Astrocyte of the hippocampus (primary cell): ENCODE results near the gene CXCL5.
A peak's percentile ranks its signal among the peaks of the same experiment; 100 is the strongest.
"Not testable (repeated sequence)": the region's sequence is repeated elsewhere in the genome, so short reads cannot be mapped to it uniquely, and the experiment has no call there.

Experiments used
- DNase-seq: peaks from one replicate; pipeline ENCODE4 v3.0.0; 2011; ENCODE audit warnings: low read depth, low spot score

Gene CXCL5

DNA sequence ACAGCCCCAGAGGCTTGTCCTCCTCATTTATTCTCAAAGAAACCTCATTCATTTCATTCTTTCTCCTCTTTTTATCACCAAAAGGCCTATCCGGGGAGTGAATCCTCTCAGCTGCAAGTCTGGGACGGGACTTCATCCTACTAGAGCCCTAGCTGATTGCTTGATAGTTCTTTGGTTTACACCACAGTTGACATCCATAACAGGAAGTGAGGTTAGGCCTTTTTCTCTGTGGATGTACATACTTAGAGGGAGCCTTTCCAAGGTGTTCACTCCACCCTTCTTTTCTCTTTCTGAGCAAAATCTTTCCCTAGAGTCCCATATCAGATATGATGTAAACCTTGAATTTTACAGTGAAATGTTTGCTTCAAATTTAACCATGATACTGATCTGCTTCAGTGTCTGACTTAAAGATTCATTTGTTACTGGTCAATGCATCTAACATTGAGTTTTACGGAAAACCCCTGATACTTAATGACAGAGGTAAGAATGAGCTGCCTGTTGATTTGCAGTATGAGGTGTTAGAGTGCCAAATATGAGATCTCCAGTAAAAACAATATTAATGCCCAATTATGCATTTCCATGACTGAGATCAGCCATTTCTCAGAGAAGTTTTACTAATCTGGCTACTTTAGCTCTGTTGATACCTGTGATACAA is 16.8 kb upstream of the CXCL5 start:
- DNase-seq = no peak

DNA sequence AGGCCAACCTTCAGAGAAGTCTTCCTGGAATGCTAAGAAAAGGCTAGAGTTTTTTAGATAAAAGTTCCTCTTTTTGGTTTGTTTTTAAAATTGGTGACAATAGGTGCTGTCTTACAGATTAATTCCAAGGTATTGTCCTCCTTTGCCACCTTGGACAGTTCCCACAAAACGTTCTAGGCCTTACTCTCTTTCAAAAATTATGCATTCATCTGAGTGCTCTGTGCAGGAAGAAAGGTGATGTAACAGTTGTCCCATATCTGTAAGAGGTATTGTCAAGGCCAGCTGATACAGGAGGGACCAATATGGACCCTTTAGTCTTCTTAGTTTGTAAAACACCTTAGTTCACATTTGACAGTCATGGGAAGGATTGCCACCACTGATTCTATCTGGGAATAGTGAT is 15.9 kb upstream of the CXCL5 start:
- peak; percentile 26 for DNase-seq

DNA sequence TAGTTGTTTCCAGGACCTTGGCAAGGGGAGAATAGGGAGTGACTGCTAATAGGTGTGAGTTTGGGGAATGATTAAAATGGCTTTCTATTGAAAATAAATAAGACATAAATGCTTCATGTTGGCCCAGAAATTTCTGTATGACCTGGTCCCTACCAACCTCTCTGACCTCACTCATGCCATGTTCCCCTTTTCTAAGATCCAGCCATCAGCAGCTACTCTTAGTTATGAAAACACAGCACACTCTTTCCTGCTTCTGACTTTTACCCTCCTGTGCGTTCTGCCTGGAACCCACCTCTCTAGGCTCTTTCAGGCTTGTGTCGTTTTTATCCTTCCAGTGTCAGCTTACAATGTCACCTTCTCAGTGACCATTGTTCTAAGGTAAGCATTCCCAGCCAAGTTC is 14.8 kb upstream of the CXCL5 start:
- no peak for DNase-seq

DNA sequence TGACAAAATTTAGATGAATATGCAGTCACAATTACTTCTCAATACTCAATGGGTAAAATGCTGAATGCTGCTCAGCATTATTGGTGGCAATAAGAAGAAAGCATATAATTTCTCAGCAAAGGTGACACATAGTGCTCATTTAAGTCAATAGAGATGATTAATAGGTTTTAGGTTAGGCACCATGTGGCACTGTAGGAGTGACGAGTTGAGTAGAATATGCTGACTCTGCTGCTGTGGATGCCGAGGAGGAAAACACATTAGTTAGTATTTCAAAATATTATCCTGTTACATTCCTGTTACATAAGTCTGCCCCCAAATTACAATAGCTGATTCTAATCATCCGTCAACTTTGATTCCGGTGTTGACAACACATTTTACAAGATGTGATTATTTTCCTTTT is 13.7 kb upstream of the CXCL5 start:
- DNase-seq = no peak

DNA sequence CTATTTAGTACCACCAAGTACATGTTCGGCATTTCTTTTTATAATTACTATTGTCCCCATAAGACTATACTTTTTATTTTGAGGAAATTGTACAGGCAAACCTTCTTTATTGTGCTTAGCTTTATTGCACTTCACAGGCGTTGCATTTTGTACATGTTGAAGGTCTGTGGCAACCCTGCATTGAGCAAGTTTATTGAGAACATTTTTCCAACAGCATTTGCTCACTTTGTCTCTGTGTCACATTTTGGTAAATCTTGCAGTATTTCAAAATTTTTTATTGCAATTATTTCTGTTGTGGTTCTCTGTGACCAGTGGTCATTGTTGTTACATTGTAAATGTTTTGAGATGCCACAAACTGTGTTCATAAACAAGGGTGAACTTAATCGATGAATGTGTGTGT is 10.8 kb upstream of the CXCL5 start:
- no peak for DNase-seq

DNA sequence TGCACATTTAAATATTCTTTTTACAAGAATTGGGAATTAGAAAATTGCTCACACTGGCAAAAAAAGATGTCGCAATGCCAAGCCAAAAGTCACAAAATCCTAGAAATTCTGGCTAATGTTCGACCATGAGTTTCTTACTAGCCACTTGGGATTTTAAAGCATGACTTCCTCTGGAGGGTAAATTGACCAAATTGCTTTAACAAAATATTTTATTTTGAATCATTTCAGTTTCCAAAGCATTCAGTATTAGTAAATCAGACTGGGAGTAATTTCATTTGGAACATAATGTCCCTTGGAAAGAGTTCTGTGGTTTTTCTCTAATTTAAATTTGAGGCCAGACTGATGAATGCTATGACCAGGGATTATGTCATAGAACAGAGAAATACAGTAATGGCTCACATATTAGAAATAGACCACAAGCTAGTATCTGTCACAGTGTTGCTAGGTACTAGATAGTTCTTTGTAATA is 7.6 kb upstream of the CXCL5 start:
- DNase-seq = peak; percentile 56

DNA sequence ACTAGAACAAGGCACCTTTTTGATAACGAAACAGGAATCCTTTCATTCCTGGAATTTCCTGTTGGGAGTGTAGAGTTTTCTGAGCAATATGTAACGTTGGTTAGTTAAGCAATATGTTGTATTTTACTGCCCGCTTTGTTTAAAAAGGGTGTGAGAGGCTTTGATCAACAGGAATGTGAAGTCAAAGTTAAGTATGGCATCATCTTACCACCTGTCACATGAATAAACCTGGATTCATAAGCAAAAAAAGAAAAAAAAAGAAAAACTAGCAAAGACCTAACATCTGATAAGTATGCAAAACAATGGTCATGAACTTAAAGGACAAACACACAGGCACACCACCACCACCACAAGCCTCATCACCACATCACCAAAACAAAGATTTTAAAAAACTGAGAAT is 7.1 kb upstream of the CXCL5 start:
- DNase-seq = peak; percentile 11

DNA sequence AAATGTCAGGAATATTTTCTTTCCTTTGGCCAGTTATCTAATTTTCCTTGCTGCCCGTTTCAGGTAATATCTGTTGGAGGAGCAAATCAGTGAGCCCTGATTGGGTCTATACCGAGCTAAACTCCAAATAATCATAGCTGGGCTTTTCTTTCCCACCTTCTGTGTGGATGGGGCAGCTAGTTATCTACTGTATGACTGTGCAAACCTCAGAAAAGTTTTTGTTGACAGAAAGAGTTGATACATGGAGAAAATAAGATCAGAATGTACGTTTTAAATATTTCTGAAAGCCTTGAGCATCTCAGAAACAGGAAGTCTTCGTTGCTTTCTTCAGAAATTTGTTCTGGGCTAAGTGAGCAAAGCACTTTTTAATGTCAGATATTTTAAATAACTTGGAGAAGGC is 6.2 kb upstream of the CXCL5 start:
- DNase-seq = no peak

DNA sequence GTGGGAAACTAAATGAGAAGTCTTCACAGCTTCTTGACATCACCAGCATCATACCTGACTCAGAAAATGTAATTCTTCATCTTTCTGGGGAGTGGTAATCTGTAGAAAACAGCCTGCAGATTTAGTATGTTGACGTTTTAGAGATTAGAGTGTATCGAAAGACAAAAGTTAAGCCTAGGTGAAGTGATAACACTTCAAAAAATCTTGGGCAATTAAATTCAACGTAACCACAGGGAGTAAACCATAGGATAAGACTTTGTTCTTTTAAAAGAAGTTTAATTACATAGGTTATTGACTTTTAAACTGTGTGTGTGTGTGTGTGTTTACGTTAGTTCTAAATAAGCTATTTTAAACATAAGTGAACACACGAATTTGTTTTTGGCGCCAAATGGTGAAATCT is 1.8 kb upstream of the CXCL5 start:
- DNase-seq = no peak

DNA sequence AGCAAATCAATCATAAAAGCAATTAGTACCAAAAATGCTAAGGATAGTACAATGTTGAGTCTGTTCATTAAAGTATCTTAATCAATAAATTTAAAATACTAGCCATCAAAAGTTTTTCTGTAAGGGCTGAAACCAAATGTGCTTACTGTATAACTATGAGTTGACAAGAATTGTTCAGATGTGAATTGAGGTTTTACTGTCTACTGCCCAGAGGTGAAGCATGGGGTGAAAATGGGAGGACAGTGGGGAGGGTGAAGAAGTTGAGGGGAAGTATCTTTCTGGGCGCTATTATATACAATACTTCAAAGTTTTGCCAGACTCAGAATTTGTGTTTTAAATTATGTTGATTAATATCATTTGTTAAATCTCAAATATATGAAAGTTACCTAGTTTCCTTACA is 6.4 kb downstream of the CXCL5 start:
- DNase-seq = no peak

DNA sequence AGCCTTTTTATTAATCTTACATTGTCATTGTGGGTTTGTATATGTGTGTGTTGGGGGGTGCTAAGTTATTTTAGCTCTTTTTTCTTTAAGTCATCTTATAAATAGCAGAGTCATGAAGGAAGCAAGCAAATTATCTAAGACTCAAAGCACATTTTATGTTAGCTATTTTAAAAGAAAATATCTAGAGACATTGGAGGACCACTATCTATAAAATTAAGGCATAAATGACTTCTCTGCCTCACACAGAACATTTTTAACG is 6.8 kb downstream of the CXCL5 start:
- no peak for DNase-seq

DNA sequence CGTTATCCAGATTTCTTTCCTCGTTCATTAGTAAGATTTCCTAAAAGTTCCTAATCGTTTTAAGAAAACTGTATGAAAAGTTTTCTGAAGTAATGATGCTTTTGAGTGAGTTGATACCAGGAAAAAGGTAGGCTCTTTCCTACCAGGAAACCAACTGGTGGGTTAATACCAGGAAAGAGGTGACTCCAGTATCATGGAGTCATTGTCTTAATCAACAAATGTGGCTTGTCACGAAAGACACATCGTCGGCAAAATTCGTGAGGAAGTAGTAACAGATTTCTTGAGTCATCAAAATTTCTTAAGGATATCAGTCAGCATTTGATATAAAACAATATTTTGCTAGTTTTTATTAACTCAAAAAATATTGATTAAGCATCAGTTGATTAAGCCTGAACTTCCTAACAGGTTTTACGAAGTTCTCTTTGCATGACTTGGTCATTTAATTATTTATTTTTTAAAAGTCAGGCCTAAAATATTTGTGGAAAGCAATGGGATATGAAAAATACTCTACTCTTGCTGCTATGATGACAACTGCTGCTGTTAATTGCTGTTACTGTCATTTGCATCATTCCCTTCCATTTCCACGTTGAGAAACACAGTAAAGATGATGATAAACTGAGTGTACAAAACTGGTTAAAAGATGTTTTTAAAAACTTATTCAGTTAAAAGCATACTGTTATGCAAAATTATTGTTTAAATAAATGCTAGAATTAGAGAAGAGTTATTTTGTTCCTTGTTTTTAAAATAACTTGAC is 7.3 kb downstream of the CXCL5 start:
- DNase-seq = no peak

DNA sequence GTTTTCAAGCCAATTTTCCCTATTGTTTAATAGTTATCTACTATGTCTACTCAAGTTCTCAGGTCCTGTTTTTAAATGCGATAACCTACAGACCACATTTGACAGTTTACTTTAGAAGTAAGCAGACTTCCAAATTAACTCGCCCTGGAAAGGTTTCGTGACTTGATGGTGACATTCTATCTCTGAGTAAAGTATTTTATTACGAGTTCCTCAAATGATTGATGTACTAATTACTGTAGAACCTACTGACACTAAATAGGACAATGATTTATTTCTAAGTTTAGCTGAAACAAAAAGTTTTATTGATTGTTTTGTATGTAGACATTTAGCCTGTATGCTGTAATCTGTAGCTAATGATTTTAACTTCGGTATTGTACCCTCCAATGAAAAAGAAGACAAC is 8.5 kb downstream of the CXCL5 start:
- no peak for DNase-seq

DNA sequence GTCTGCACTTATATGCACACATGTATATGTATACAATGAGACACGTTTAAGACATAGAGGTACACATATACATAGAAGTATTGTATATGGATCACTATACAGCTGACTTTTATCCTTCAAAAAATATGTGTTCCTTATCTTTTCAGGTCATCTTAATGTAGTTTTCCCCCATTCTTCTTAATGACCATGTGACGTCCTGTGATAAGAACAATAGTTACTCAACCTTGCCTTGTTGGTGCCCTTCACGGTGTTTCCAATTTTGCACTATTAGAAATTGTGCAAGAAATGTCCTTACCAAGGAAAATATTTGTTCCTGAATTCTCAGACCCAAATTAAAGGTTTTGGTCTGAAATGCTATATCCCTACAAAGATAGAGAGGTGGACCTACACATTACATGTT is 9.4 kb downstream of the CXCL5 start:
- no peak for DNase-seq

DNA sequence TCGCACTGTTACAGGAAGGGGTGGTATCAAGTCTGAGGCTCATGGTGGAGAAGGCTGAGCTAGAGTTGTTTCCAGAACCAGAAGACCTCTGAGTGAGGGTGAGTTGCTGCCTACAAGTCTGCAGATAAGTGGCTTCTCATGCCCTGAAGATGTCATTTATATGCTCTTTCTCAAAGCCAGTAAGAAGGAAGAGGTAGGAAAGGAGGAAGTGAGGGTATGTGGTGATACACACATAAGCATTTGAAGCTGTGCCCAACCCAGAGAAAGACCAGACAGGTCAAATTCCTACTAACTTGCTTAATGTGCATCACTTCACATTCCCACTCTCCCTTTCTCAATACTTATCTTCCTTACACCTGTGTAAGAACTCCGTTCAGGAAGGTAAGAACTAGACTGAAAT is 10.4 kb downstream of the CXCL5 start, which contains the start of gene PPBP:
TSS of gene PPBP (minus strand) at position 130 of the 400 bp plus-strand sequence. CDS start at position 43, 87 bp downstream.
- no peak for DNase-seq

DNA sequence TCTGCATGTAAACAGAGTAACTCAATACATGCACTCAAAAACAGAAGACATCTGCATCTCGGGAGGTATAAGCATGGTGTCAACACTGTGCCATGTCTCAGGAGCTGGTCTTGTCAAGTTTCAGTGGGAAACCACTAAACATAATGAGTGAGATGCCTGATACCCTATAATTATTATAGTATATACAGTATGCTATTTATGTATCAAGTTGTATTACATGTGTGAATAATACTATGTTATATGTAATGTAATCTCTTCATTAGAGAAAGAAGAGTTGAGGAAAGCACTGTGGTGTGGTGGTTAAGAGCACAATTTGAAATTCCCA is 13.0 kb downstream of the CXCL5 start:
- DNase-seq = no peak

DNA sequence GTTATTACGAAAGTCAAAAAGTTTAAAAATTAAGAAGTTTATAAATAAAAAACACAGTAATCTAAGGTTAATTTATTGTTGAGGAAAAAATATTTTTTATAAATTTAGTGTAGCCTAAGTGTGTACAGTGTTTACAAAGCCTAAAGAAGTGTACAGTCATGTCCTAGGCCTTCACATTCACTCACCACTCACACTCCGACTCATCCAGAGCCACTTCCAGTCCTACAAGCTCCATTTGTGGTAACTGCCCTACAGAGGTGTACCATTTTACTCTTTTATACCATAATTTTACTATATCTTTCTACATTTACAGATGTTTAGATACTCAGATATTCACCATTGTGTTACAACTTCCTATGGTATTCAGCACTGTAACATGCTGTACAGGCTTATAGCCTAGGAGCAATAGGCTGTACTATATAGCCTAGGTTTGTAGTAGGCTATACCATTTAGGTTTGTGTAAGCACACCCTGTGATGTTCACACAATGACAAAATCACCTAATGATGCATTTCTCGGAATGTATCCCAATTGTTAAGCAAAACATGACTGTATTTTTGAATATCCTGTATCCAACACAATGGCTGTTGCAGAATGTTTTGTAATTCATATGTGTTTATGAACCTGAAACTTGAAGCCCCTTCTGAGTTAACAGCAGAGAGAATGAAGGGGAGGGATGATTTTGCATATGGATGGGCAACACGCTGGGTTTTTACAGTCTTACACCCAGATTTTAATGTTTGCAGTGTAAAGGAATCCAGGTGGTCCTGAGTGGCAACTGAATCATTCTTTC is 13.5 kb downstream of the CXCL5 start:
- no peak for DNase-seq

DNA sequence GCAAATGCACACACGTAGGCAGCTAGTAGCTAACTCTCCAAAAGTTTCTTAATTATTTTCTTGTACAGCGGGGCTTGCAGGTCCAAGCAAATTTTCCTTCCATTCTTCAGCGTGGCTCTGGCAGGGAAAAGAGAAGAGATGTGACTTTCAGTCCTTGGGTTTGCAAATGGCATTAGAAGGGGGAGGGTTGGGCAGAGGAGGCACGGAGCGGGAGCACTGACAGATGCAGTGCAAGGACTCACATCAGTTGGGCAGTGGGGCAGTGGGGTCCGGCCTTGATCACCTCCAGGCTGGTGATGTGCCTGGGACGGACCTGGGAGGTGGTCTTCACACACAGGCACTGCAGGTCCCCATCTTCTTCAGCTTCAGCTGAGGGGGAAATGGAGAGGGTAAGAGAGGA is 17.3 kb downstream of the CXCL5 start:
- DNase-seq = not testable (repeated sequence)

DNA sequence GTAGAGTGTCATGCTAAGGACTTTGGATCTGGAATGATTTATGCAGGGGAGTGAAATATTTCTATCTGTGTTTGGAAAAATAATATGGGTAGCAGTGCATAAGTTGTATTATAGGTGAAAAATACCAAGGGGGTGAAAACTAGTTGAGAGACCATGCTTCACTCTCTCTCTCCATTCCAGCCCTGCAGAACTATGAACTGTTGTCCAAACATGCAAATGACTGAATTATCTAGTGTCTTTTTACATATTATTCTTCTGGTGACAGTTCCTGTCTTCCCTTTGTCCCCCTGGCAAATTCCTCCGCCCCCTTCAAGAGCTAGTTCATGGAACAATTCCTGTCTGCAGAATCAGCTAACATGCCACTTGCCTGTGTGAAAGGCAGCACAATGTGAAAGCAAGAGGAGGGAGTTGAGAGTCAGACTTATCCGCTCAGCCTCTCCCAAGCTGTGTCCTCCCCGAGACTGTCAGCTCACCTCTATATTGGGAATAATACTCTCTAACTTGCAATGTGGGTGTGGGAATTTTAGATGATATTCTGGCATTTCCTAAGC is 19.0 kb downstream of the CXCL5 start:
- DNase-seq = peak; percentile 6

DNA sequence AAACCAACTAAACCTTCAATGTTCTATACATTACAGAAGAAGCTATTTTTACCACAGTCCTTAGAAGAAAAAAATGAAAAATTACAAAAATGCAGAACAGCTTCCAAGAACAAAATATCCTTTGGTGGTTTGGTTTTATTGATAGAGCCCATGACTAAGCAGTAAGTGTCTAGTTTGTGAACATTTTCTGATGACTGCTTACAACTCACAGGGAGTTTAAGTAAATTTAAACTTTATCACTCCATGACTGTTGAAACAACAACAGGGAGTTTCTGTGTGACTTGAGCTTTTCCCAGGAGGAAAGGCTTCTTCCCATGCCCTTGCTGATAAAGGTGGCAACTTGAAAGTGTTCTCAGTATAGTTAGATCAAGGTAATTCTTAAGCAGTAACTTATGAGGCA is 19.6 kb downstream of the CXCL5 start:
- peak; percentile 71 for DNase-seq

DNA sequence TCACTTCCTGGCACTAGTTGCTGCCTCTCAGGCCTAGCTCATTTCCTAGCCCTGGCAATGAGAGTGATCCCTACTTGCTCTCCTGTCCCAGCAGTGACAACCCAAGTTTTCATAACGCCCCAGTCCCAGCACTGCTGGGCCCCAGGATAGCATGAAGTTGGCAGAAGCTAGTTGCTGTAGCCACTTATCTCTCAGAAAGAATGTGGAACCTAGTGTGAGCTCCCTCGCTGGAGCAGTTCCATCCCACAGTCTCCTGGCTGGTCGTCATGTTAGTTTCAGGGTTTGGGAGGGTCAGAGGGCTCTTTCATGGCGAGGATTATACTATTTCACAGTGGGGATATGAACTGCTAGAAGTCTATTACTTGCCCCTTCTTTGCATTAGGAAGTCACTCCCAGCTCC is 21.8 kb downstream of the CXCL5 start:
- peak; percentile 57 for DNase-seq

DNA sequence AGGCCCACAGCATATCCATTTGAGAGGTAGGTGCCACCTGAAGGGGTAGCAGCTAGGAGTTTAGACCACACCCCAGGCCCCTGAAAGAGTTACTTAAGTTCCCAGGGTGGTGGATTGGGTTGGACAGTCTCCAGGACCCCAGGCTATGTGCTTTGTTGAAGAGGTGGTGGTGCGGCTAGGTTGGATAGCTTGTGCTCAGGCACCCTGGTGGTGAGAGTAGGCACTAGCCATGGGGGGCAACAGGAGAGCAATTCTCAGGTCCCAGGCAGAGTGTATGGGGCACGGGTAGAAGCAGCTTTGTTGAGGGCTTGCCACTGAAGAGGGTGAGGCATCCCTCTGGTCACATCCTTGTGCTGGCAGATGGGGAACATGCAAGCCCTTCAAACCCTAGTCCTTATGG is 22.3 kb downstream of the CXCL5 start:
- no peak for DNase-seq

DNA sequence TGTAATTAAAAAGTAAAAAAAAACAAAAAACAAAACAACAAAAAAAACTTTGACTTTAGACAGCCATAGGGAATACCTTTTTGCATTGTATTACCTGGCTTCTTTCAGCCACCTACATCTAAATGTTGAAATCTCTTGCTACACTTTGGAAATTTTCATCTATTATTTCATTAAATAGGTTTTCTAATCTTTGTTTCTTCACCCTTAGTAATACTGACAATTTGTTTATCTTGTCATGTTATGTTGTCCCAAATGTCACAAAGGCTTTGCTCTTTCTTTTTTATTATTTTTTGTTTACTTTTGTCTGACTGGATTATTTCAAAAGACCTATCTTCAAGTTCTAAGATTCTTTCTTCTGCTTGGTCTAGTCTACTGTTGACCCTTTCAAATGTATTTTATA is 24.1 kb downstream of the CXCL5 start:
- DNase-seq = no peak
